Hepatocyte (in vitro differentiated cells): ENCODE results near the gene NFIA.

Experiments used
- CTCF ChIP-seq: fragments of 200-600 bp; sonication (generic); IDR thresholded peaks from 2 replicates; pipeline ENCODE4 v1.5.1; 2016; ENCODE audit warnings: antibody characterized with exemption, mild to moderate bottlenecking; ENCODE audit not compliant: poor library complexity
- EZH2phosphoT487 ChIP-seq: fragments of 200-600 bp; sonication (generic); IDR thresholded peaks from one replicate; pipeline ENCODE4 v1.6.1; 2018; ENCODE audit warnings: antibody characterized with exemption, mild to moderate bottlenecking, low read depth, moderate library complexity; ENCODE audit not compliant: unreplicated experiment, severe bottlenecking

- TF ChIP-seq CTCF (no peak), EZH2phosphoT487 (no peak)
These were observed 304.0 kb downstream of the NFIA start for GRCh38 chr1:61386323-61386722.
